Stimulated activated CD8-positive, alpha-beta memory T cell treated with anti-CD3 and anti-CD28 coated beads, Interleukin-7, amount 100 ng/mL, for 24 hours (primary cell): ENCODE data around the gene HOXA1.

ENCODE experiments used
- DNase-seq: peaks from one replicate; pipeline ENCODE4 v3.0.0-alpha.2; 2020; ENCODE audit warnings: low read depth

HOXA1 gene

DNA sequence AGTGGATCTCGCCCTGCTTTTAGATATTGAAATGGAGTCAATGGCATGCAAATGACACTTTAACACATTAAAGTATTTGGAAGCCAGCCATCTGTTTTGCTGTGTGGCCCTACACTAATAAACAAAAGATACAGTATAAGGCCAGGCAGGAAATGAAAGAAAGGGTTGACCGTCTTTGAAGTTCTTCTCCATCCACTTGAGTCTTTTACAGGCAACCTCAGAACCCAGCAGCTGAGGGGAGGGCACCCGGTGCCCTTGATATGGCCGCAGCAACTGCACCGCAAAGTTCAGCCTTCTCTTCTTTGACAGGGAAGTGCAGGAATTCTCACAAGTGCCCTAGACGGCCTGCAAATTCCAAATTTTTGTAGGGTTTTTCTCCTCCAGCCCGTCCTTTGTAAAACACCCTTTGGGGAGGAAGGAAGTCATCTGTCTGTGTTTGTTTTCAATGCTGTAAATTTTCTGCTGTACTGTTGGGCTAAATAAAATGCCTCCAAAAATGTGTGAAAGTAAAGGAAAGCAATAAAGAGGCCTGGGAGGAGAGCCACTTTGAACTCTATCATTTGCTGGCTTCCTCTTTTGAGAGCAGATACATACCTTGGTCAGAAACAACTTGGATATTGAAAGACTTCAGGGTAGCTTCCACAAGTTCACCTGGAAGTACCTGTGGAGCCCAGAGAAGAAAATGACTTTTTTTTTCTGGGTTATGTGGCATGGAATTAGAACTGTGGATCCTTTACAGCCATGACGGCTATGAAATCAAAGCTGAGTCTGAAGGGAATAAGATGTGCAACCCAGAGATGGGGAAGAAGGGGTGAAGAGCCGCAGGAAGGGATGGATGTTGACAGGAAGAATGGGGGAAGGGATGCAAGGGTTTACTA lies 3.6 kb downstream of the HOXA1 start:
- no peak for DNase-seq

- DNase-seq = no peak
Observed at GRCh38 chr7:27091105-27091504, 4.7 kb downstream of the HOXA1 start.

- no peak for DNase-seq
Observed at GRCh38 chr7:27088002-27088922, 7.5 kb downstream of the HOXA1 start.

DNA sequence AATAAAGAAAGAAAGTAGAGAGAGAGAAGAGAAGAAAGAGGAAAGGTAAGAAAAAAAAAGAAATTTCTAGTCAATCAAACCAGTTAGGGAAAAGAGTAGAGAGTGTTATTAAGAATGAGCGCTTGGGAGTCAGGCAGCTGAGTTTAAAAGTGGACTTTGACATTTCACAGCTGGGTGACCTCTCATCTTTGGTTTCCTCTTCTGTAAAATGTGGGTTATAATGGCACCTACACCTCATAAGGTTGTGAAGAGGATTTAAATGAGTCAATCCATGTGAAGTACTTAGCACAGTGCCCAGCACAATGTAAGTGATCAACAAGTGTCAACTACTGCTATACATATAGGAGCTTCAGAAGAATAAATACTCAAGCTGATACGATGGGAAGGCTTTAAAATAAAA lies 12.2 kb downstream of the HOXA1 start:
- no peak for DNase-seq

DNA sequence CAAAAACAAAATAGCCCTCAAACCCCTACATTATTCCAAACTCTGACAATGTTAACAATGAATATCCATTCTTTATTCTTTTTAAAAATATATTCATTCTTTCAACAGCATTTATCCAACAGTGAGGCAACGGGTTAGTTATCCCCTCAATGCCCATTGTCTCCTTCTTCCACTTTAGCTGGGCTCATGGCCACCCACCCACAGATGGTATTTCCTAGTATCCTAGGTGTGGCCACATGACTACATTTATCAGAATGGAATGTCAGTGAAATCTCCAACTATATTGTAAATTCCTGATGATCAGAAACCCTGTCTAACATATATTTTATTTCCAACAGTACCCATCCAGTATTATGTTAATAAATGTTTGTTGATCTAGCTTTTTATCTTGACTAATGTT lies 13.6 kb downstream of the HOXA1 start:
- no peak for DNase-seq

DNA sequence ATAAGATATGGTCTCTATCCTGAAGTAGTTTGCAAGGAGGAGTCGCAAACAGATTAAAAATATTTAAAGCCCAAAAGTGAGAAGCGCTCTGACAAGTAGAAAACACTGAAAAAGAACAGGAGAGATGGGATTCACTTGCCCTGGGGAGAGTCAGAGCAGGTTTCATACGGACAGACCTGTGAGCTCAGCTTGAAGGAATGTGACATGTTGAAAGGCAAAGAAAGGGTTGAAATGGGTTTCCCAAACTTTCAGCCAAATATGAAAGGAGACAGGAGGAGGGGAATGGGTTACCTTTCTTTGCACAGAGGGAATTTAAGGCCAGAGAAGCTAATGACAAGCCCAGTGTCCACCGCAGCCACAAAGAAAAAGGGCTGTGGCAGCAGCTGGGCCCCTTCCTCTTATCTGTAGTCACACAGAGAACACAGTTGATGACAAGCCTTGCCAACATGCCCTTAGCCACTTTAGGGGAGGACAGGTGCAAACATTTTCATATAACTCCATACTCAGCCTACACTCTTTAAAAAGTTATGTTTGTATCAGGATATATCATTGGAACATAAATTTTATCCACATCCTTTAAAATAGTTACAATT lies 14.9 kb downstream of the HOXA1 start:
- DNase-seq = no peak

DNA sequence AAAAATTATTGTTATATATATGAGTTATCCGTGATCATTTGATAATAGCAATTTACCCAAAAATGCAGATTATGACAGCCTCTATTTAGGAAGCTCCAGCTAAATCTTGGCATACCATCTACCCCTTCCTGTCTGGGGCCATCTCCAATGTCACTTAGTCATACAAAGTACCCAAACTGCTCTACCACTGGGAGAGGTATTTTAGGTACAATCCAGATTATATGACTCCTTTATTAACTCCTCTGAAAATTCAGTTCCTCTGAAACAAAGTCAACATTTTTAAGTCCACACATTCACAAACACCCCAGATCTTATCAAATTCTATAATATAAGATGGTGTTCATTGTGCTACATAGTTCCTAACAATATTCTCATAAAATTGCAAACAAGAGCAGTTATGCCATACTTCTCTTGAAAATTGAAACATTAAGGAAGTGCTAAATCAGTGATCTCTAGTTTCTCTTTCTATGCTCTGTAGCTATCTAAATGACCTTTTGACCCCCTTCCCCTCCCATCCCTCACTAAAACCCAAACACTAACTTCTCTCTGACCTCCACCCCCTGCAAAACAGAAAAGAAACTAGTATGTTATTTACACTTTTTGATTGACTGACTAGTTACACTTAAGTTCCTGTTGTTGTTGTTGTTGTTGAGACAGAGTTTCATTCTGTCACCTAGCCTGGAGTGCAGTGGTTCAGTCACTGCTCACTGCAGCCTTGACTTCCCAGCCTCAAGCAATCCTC lies 16.4 kb downstream of the HOXA1 start:
- no peak for DNase-seq

DNA sequence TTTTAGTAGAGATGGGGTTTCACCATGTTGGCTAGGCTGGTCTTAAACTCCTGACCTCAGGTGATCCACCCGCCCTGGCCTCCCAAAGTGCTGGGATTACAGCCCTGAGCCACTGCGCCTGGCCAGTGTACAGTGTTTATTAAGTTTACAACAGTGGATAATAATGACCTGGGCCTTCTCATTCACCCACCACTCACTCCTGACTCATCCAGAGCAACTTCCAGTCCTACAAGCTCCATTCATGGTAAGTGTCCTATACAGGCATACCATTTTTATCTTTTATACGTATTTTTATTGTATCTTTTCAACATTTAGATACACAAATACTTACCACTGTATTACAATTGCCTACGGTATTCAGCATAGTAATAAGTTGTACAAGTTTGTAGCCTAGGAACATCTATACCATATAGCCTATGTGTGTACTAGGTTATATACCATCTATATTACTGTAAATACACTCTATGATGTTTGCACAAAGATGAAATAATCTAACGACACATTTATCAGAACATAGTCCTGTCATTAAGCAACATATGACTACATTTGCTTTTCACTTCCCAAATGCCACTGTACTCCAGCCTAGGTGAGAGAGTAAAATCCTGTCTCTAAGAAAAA lies 17.1 kb downstream of the HOXA1 start:
- DNase-seq = no peak

GRCh38 chr7:27073076-27073475 lies 22.7 kb downstream of the HOXA1 start:
- DNase-seq = no peak

DNA sequence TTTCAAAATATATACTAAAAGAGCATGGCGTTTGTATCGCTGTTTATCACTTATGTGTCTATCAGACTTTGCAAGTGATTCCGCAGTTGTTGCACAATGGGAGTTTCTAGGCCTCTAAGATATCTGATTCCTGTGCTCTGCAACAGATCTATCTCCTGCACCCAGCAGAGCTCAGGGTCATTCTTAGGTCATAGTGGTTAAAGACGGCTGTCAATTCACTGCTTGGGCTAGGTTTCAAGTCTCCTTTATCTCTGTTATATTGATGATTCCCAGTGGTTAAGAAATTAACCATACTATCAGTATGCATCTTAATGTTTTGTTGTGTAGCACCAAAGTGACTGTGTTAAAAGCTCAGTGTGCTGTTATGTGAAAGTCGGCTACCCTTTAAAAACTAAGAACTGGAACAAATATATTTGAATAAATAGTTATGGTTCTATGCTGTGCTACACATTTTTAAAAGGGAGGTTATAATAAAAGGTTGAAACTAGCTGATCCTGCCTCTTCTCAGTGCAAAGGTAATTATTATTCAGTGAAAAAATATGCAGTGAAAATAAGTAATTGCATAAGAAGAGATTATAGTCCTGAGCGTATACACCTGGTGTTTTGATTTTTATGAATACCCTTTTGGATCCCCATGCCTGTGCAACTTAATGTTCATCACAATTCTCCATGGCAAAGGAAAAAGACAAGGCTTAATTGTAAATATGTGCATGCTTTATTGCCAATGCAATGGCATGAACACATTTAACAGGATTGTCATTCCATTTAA lies 24.0 kb downstream of the HOXA1 start:
- DNase-seq = no peak

- no peak for DNase-seq
Observed at GRCh38 chr7:27068259-27068658, 27.5 kb downstream of the HOXA1 start.

GRCh38 chr7:27066148-27066547 lies 29.7 kb downstream of the HOXA1 start:
- DNase-seq = no peak

- no peak for DNase-seq
Observed at GRCh38 chr7:27065709-27066108, 30.1 kb downstream of the HOXA1 start.

DNA sequence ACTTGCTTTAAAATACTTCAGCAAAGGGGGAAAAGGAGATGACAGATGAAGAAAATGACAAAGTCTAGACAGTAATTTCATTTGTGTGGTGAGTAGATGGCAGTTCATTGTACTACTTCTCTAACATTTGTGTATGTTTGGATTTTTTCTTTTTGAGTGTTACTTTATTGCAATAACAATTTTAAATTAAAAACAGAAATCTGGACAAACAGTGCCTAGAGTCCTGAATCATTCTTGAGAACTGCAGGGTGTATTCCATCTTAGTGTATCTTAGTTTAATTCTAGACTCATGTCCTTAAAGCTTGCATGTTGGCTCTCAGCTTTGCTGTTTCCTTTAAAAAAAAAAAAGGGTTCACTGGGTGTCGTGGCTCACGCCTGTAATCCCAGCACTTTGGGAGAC lies 31.1 kb downstream of the HOXA1 start:
- no peak for DNase-seq

DNA sequence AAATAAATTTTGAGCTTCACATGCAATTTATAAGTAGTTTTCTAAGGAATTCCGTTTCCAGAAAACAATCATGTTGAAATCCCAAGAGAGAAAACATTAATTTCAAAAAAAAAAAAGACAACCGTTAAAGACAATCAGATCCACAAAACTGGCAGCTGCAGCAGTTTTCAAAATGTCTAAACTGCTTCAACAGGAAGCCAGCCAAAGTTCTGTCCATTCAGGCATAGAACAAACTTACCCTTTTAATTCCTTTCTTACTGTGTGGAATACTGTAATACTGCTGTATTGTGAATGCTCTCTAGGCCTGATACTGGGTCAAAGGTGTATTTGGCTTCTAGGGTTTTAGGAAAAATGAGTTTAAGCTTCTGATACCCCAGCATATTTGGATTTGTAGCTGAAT lies 31.6 kb downstream of the HOXA1 start:
- no peak for DNase-seq

- DNase-seq = no peak
Observed at GRCh38 chr7:27062946-27063345, 32.9 kb downstream of the HOXA1 start.

DNA sequence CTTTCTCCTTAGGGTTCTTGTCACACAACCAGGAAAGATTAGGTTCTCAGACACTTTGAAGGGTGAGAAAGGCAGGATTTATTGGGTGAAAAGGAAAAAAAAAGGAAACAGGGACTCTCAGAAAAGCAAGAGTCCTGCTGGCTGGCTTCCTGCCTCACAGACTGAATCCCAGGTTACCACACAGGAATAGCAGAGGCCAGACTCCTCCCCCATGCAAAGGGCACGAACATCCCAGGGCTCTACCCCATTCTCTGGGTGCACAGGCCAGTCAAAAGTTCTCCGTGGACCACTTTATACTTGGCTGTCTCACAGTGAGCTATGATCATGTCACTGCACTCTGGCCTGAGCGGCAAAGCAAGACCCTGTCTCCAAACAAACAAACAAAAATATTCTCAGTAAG lies 42.6 kb downstream of the HOXA1 start:
- no peak for DNase-seq

GRCh38 chr7:27051451-27051850 lies 44.3 kb downstream of the HOXA1 start:
- no peak for DNase-seq

- no peak for DNase-seq
Observed at GRCh38 chr7:27048438-27048837, 47.4 kb downstream of the HOXA1 start.

DNA sequence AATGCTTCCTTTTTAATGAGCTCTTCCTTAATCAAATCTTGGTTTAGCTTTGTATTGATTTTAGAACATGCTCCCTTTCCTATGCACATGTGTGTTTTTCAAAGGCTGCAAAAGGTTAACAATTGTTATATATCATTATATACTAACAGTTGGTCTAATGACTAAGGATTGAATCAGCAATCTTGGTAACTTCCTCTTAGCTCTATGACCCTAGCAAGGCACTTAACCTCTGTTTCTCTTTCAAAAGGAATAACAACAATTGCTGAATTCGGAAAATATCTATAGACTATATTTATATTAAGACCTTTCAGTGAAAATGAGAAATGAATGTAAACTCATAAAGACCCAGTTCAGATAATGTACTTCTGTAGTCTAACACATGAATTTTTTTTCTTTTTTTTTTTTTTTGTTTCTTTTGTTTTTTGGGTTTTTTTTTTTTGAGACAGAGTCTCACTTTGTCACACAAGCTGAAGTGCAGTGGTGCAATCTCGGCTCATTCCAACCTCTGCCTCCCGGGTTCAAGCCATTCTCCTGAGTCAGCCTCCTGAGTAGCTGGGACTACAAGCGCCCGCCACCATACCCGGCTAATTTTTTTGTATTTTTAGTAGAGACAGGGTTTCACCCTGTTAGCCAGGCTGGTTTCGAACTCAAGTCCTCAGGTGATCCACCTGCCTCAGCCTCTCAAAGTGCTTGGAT lies 48.8 kb downstream of the HOXA1 start:
- DNase-seq = no peak
